Adrenal gland (tissue), 12 donors: Measurements from ENCODE around the gene RYR2. TPM values are rescaled to one million over a fixed set of nuclear protein-coding genes. Genes with fewer than 3 reads are reported as not detected.

ENCODE experiments used
- DNase-seq, 7 donors: peaks; one replicate each; pipeline ENCODE4 v3.0.0-alpha.2; 2019 to 2020
- H3K27ac ChIP-seq, 5 donors: fragments of 200-600 bp; sonication (generic) in 4 of 5; 1 replicate in 3 of 5; 2 replicates in 2 of 5; pipeline versions ENCODE4 v1.5.1 to v1.8.0; 2016 to 2020; ENCODE audit warnings: mild to moderate bottlenecking in 1 of 5
- H3K27me3 ChIP-seq: fragments of 200-600 bp; 2 replicates; pipeline ENCODE4 v1.8.0; 2021
- H3K36me3 ChIP-seq, 2 donors: fragments of 200-600 bp; replicated peaks in 1 of 2; 1 replicate in 1 of 2; 2 replicates in 1 of 2; pipeline versions ENCODE4 v1.5.1 to v1.8.0; 2018 to 2022
- H3K4me1 ChIP-seq, 2 donors: fragments of 200-600 bp; replicated peaks in 1 of 2; 1 replicate in 1 of 2; 2 replicates in 1 of 2; pipeline versions ENCODE4 v1.5.1 to v1.8.0; 2018 to 2021
- H3K4me3 ChIP-seq, 4 donors: fragments of 200-600 bp; sonication (generic) in 3 of 4; one replicate each; pipeline ENCODE4 v1.5.1; 2016 to 2018
- H3K9me3 ChIP-seq, 3 donors: fragments of 200-600 bp; sonication (generic) in 1 of 3; replicated peaks in 1 of 3; 1 replicate in 2 of 3; 2 replicates in 1 of 3; pipeline versions ENCODE4 v1.5.1 to v1.8.0; 2016 to 2021
- POLR2A ChIP-seq, 2 donors: fragments of 450-650 bp; IDR thresholded peaks; one replicate each; pipeline ENCODE4 v1.6.1; 2017; ENCODE audit warnings: antibody characterized with exemption in 2 of 2, mild to moderate bottlenecking in 2 of 2, moderate library complexity in 1 of 2
- WGBS, 4 donors: extraction: QIAGEN DNeasy Blood & Tissue Kit in 2 of 4; methylation state at CpG; one replicate each; pipeline versions ENCODE4 v1.1.5 to v1.1.7; 2013 to 2017; 5-methylcytosine and 5-hydroxymethylcytosine counted together
- intact Hi-C, 2 donors: fragments of 100-400 bp; cut with DNase I; formaldehyde crosslinking; loops; one replicate each; pipeline versions ENCODE4 v1.14.1 to v1.15.0; 2022 to 2023
- polyA plus RNA-seq, 3 donors: library from polyadenylated mRNA; stranded (reverse); fragments of 200-250 nt in 2 of 3; fragments of 350-450 nt in 1 of 3; fragmentation: Illumina TruSeq in 1 of 3; extraction: RNeasy Lipid Tissue Mini Kit (QIAGEN cat#74804) in 1 of 3; gene quantifications; one replicate each; pipeline ENCODE4 v1.2.3, GENCODE V29; 2013 to 2014
- total RNA-seq, 9 donors: library from RNA; depleted of rRNA in 4 of 9; stranded (reverse); fragments of >200 nt in 4 of 9; fragments of 120-200 nt in 1 of 9; fragmentation: NEBNext Ultra II Directional in 1 of 9; extraction: Animal tissue kit (Norgen Biotek cat#: 25700) in 1 of 9; gene quantifications; one replicate each; pipeline versions ENCODE4 v1.1.0 to v1.2.4, GENCODE V29; 2013 to 2023
- TF ChIP-seq, protein P1 (sequence below), 6 experiments: fragments of 450-650 bp in 4 of 6; fragments of 200-600 bp in 2 of 6; sonication (generic) in 1 of 6; IDR thresholded peaks; 1 replicate in 5 of 6; 2 replicates in 1 of 6; pipeline versions ENCODE4 v1.5.1 to v1.8.0; 2016 to 2021; ENCODE audit warnings: antibody characterized with exemption in 6 of 6, mild to moderate bottlenecking in 2 of 6, moderate library complexity in 1 of 6
- donor health status: healthy with polysubstance abuse.
- donor health status: Bipolar disorder and iron deficiency.
- donor health status: DM: yes; HTN: yes; CAD: no.
- donor health status: DM: no; HTN: no; CAD: no.
- donor health status: DM: no; HTN: no; CAD: no.
- donor health status: DM: yes; HTN: yes; CAD: no.

The RYR2 gene
- total and polyA plus RNA-seq, 12 donors: 0.07 to 6.3 (median 0.18) TPM; not detected in 1

DNA sequence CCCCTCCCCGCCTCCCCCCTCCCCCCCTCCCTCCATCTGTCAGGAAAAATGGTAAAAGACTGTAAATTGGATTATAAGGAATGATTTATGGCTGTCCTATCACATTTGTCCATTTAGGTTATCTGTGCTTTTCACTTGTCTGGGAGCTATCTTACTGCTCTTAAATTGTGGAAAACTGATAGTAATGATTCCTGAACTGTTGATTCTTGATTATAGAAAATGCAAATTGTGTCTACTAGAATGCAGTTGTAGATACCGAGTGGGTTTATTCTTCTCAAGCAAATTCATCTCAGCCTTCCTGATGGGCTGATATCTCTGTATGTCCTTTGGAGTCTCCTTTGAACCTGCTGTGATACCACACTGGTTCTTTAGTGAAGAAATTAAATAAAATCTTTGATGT is 12.3 kb downstream of the RYR2 start:
- Histone ChIP-seq H3K27me3 (peaks cover 5% of the 10 kb centered on the region), H3K36me3 (no peaks in the 10 kb centered on the region), H3K27ac (no peak overlapping the region), H3K4me1 (no peaks in the 10 kb centered on the region), H3K4me3 (no peak overlapping the region), H3K9me3 (no peaks in the 10 kb centered on the region)
- intact Hi-C loops: no loop called here
- 45 to 53% (median 50%) methylated on average over 1 to 2 of the region's 2 CpGs for WGBS, 4 donors
- TF ChIP-seq POLR2A (IDR thresholded peaks at IDR 0.05): no peak
- TF ChIP-seq, protein P1, sequence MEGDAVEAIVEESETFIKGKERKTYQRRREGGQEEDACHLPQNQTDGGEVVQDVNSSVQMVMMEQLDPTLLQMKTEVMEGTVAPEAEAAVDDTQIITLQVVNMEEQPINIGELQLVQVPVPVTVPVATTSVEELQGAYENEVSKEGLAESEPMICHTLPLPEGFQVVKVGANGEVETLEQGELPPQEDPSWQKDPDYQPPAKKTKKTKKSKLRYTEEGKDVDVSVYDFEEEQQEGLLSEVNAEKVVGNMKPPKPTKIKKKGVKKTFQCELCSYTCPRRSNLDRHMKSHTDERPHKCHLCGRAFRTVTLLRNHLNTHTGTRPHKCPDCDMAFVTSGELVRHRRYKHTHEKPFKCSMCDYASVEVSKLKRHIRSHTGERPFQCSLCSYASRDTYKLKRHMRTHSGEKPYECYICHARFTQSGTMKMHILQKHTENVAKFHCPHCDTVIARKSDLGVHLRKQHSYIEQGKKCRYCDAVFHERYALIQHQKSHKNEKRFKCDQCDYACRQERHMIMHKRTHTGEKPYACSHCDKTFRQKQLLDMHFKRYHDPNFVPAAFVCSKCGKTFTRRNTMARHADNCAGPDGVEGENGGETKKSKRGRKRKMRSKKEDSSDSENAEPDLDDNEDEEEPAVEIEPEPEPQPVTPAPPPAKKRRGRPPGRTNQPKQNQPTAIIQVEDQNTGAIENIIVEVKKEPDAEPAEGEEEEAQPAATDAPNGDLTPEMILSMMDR (IDR thresholded peaks at IDR 0.05): no peak
- DNase-seq: no peak

- intact Hi-C loops: no loop called here
- TF ChIP-seq POLR2A (IDR thresholded peaks at IDR 0.05): no peak
- TF ChIP-seq, protein P1 (IDR thresholded peaks at IDR 0.05): no peak
- Histone ChIP-seq H3K4me1 (no peaks in the 10 kb centered on the region), H3K27me3 (peaks cover 5% of the 10 kb centered on the region), H3K36me3 (no peaks in the 10 kb centered on the region), H3K4me3 (no peak overlapping the region), H3K27ac (no peak overlapping the region), H3K9me3 (no peaks in the 10 kb centered on the region)
- DNase-seq: no peak
- WGBS, 4 donors: 65 to 80% (median 74%) methylated on average over 9 of the region's 9 CpGs
Observed at GRCh38 chr1:237058470-237058869, 16.5 kb downstream of the RYR2 start.

- Histone ChIP-seq H3K4me3 (no peak overlapping the region), H3K36me3 (no peaks in the 10 kb centered on the region), H3K27me3 (peaks cover 5% of the 10 kb centered on the region), H3K4me1 (no peaks in the 10 kb centered on the region), H3K9me3 (no peaks in the 10 kb centered on the region), H3K27ac (no peak overlapping the region)
- no peak for TF ChIP-seq POLR2A (IDR thresholded peaks at IDR 0.05)
- TF ChIP-seq, protein P1 (IDR thresholded peaks at IDR 0.05): no peak
- WGBS, 4 donors: 35 to 47% (median 38%) methylated on average over 3 of the region's 3 CpGs
- DNase-seq: no peak
- intact Hi-C loops: no loop called here
Observed at GRCh38 chr1:237059244-237059643, 17.3 kb downstream of the RYR2 start.

GRCh38 chr1:237062976-237063375 is 21.0 kb downstream of the RYR2 start:
- H3K27me3 ChIP-seq: no peaks in the 10 kb centered on the region
- TF ChIP-seq POLR2A (IDR thresholded peaks at IDR 0.05): no peak
- TF ChIP-seq, protein P1 (IDR thresholded peaks at IDR 0.05): no peak
- no peaks in the 10 kb centered on the region for H3K9me3 ChIP-seq
- H3K4me1 ChIP-seq: no peaks in the 10 kb centered on the region
- no peaks in the 10 kb centered on the region for H3K36me3 ChIP-seq
- H3K4me3 ChIP-seq: no peak overlapping the region
- no peak for DNase-seq
- intact Hi-C loops: no loop called here
- no peak overlapping the region for H3K27ac ChIP-seq
